K562 (cell line): ENCODE data around the gene DKC1.
A peak's percentile ranks its signal among the peaks of the same experiment; 100 is the strongest.

ENCODE experiments used
- CBFB ChIP-seq: sonication (generic); formaldehyde crosslinking; IDR thresholded peaks from 2 replicates; pipeline ENCODE4 v1.4.0; 2020; ENCODE audit warnings: mild to moderate bottlenecking, missing genetic modification reagents
- KLF10 ChIP-seq: fragments of 250-450 bp; sonication (Bioruptor Pico); IDR thresholded peaks from 2 replicates; pipeline ENCODE4 v1.6.1; 2021; ENCODE audit warnings: matching md5 sums
- NR2C2 ChIP-seq, 2 experiments: fragments of 200-800 bp in 1 of 2; sonication (Bioruptor generic) in 1 of 2; sonication (generic) in 1 of 2; formaldehyde crosslinking in 1 of 2; IDR thresholded peaks; 2 replicates each; pipeline versions ENCODE4 v1.6.1 to v1.8.0; 2016 to 2022; ENCODE audit warnings: mild to moderate bottlenecking in 1 of 2, missing compliant biosample characterization in 1 of 2, missing genetic modification characterization in 1 of 2, missing genetic modification reagents in 1 of 2
- PML ChIP-seq: IDR thresholded peaks from 2 replicates; pipeline ENCODE4 v1.6.1; 2012; ENCODE audit warnings: low read length, inconsistent platforms
- POLR2A ChIP-seq: fragments of 450-650 bp; conservative IDR thresholded peaks from 2 replicates; pipeline ENCODE4 v1.6.1; 2016
- POLR2AphosphoS2 ChIP-seq: IDR thresholded peaks from 2 replicates; pipeline ENCODE4 v1.6.1; 2012; ENCODE audit warnings: low read length, improper control_type of control experiment
- RBM17 ChIP-seq: fragments of 200-400 bp; formaldehyde crosslinking; IDR thresholded peaks from 2 replicates; pipeline ENCODE4 v1.6.1; 2017; ENCODE audit warnings: low read depth, mild to moderate bottlenecking, low read length, borderline replicate concordance
- SMARCA4 ChIP-seq: fragments of 450-650 bp; IDR thresholded peaks from 2 replicates; pipeline ENCODE4 v1.6.1; 2016
- SREBF2 ChIP-seq: sonication (generic); formaldehyde crosslinking; IDR thresholded peaks from 2 replicates; pipeline ENCODE4 v1.4.0; 2020; ENCODE audit warnings: mild to moderate bottlenecking, missing genetic modification reagents
- TAF1 ChIP-seq: IDR thresholded peaks from 2 replicates; pipeline ENCODE4 v1.6.1; 2011; ENCODE audit warnings: mild to moderate bottlenecking, low read length, moderate library complexity; ENCODE audit not compliant: insufficient read depth, control insufficient read depth, severe bottlenecking; ENCODE audit errors: extremely low read depth
- TF ChIP-seq, protein P1 (sequence below): sonication (generic); formaldehyde crosslinking; IDR thresholded peaks from 2 replicates; pipeline ENCODE4 v1.8.1; 2023; ENCODE audit warnings: mild to moderate bottlenecking, missing genetic modification reagents
- TF ChIP-seq, protein P2 (sequence below): sonication (generic); formaldehyde crosslinking; IDR thresholded peaks from 2 replicates; pipeline ENCODE4 v1.9.0; 2022; ENCODE audit warnings: mild to moderate bottlenecking, missing genetic modification reagents
- TF ChIP-seq, protein P3 (sequence below): fragments of 250-450 bp; sonication (Bioruptor Pico); IDR thresholded peaks from 2 replicates; pipeline ENCODE4 v1.5.0; 2020; ENCODE audit warnings: mild to moderate bottlenecking, borderline replicate concordance
- TF ChIP-seq, protein P4 (sequence below): fragments of 450-650 bp; IDR thresholded peaks from 2 replicates; pipeline ENCODE4 v1.6.1; 2016; ENCODE audit warnings: antibody characterized with exemption

DNA sequence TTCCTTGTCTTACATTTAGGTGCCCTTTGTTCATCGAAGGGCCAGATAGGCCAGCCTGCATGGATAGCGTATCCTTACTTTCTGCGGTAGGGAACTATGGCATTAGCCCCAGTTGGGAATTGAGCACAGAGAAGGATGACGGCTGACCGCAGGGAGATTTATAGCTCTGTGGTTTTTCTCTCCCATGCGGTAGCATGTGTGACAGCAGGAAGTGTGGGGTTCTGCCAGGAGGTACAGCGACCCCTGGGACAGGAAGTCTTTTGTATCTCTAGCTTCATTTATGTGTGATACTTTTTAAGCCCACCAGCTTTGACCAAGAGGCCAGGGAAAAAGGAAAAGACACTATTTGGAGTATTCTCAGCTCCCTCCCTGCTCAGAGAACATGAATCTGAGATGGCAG, 44.8 kb upstream of the DKC1 start:
- TF ChIP-seq, protein P1, sequence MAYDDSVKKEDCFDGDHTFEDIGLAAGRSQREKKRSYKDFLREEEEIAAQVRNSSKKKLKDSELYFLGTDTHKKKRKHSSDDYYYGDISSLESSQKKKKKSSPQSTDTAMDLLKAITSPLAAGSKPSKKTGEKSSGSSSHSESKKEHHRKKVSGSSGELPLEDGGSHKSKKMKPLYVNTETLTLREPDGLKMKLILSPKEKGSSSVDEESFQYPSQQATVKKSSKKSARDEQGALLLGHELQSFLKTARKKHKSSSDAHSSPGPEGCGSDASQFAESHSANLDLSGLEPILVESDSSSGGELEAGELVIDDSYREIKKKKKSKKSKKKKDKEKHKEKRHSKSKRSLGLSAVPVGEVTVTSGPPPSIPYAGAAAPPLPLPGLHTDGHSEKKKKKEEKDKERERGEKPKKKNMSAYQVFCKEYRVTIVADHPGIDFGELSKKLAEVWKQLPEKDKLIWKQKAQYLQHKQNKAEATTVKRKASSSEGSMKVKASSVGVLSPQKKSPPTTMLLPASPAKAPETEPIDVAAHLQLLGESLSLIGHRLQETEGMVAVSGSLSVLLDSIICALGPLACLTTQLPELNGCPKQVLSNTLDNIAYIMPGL: no peak
- TF ChIP-seq KLF10 (CRISPR knock-in tag) (no peak), PML (no peak), TAF1 (no peak), SMARCA4 (peak; percentile 72), POLR2AphosphoS2 (no peak), NR2C2 (CRISPR knock-in tag; IDR thresholded peaks at IDR 0.05) (no peak), NR2C2 (tag; IDR thresholded peaks at IDR 0.05) (peak; percentile 52; the same call in 1 of the 2 replicates), POLR2A (no peak), RBM17 (no peak), SREBF2 (CRISPR knock-in tag) (no peak), CBFB (CRISPR knock-in tag) (peak; percentile 99)
- TF ChIP-seq, protein P2, sequence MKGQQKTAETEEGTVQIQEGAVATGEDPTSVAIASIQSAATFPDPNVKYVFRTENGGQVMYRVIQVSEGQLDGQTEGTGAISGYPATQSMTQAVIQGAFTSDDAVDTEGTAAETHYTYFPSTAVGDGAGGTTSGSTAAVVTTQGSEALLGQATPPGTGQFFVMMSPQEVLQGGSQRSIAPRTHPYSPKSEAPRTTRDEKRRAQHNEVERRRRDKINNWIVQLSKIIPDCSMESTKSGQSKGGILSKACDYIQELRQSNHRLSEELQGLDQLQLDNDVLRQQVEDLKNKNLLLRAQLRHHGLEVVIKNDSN (CRISPR knock-in tag): no peak
- TF ChIP-seq, protein P3, sequence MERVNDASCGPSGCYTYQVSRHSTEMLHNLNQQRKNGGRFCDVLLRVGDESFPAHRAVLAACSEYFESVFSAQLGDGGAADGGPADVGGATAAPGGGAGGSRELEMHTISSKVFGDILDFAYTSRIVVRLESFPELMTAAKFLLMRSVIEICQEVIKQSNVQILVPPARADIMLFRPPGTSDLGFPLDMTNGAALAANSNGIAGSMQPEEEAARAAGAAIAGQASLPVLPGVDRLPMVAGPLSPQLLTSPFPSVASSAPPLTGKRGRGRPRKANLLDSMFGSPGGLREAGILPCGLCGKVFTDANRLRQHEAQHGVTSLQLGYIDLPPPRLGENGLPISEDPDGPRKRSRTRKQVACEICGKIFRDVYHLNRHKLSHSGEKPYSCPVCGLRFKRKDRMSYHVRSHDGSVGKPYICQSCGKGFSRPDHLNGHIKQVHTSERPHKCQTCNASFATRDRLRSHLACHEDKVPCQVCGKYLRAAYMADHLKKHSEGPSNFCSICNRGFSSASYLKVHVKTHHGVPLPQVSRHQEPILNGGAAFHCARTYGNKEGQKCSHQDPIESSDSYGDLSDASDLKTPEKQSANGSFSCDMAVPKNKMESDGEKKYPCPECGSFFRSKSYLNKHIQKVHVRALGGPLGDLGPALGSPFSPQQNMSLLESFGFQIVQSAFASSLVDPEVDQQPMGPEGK (CRISPR knock-in tag): no peak
- TF ChIP-seq, protein P4, sequence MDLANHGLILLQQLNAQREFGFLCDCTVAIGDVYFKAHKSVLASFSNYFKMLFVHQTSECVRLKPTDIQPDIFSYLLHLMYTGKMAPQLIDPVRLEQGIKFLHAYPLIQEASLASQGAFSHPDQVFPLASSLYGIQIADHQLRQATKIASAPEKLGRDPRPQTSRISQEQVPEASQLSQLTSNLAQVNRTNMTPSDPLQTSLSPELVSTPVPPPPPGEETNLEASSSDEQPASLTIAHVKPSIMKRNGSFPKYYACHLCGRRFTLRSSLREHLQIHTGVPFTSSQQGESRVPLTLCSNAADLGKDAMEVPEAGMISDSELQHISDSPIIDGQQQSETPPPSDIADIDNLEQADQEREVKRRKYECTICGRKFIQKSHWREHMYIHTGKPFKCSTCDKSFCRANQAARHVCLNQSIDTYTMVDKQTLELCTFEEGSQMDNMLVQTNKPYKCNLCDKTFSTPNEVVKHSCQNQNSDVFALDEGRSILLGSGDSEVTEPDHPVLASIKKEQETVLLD: no peak
